ENCODE measurements around the gene NDUFV1. TPM values are rescaled to one million over a fixed set of nuclear protein-coding genes. Genes with fewer than 3 reads are reported as not detected.
"Not testable (repeated sequence)": the region's sequence is repeated elsewhere in the genome, so short reads cannot be mapped to it uniquely, and the experiment has no call there.

Gene NDUFV1
- total and polyA plus RNA-seq, 2 experiments from 2014 or later, result 136 to 168 TPM

DNA sequence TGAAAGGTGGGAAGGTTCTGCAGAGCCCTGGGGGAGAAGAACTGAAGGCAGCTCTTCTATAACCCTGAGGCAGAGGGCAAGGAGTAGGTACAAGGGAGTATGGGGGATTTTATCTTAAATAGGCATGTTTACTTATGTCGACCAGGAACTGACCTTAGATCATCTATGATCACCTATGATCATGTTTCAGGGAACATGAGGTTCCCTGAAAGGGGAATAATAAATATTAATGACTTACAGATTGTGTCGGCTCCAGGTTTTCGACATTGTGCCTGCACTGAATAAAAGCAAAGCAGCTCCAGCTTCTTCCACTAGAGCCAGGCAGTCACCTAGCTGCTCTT lies 13.2 kb upstream of the NDUFV1 start:
- H3K9ac ChIP-seq, result no peak overlapping the region
- no peak overlapping the region for H3K4me3 ChIP-seq
- no peaks in the 10 kb centered on the region for H3K79me2 ChIP-seq (ENCODE audit: insufficient read depth)
- in situ Hi-C loops (cut with MboI), result no loop called here
- 0 out of 2 replicates have a peak, but pooled peaks cover 6% of the 10 kb centered on the region for H3K27me3 ChIP-seq (replicated peaks; ENCODE audit: insufficient read depth)
- H3K4me1 ChIP-seq (ENCODE audit: insufficient read depth), result no peaks in the 10 kb centered on the region
- no peak overlapping the region for H3K27ac ChIP-seq
- no peak overlapping the region for H2AFZ ChIP-seq
- no peaks in the 10 kb centered on the region for H3K9me2 ChIP-seq (ENCODE audit: insufficient read depth)
- no peak overlapping the region for H3K4me2 ChIP-seq (ENCODE audit: unreplicated experiment)
- no peak for DNase-seq
- no peaks in the 10 kb centered on the region for H4K20me1 ChIP-seq (ENCODE audit: insufficient read depth)
- TF ChIP-seq EZH2 (IDR thresholded peaks at IDR 0.05; ENCODE audit: insufficient read depth, poor library complexity, severe bottlenecking) (no peak), EZH2phosphoT487 (IDR thresholded peaks at IDR 0.05; ENCODE audit: insufficient read depth, low read depth) (no peak)
- 17 to 19% methylated on average over 3 of the region's 3 CpGs for WGBS, 2 experiments (ENCODE audit: low coverage in 1 of 2, low lambda C conversion rate in 2 of 2, missing lambda C conversion rate in 2 of 2)
- no peaks in the 10 kb centered on the region for H3K36me3 ChIP-seq (ENCODE audit: low read depth)
- no peaks in the 10 kb centered on the region for H3K9me3 ChIP-seq (ENCODE audit: low read depth)
- peaks cover 5% of the 10 kb centered on the region; the same call in 1 of the 2 replicates for H3F3A ChIP-seq (ENCODE audit: insufficient read depth)

DNA sequence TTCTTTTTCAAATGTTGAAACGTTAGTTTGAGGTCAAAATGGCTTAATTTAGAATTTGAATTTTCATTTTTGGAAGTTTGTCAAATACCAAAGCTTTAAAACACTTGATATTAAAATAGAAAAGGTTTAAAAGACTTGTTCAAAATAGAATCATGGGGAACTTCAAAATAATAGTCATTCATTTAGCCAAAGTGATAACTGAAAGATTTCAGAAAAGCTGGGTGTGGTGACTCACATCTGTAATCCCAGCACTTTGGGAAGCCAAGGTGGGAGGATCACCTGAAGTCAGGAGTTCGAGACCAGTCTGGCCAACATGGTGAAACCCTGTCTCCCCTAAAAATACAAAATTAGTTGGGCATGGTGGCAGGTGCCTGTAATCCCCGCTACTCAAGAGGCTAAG lies 12.3 kb upstream of the NDUFV1 start:
- Histone ChIP-seq H4K20me1 (ENCODE audit: insufficient read depth) (no peaks in the 10 kb centered on the region), H3K27me3 (replicated peaks; ENCODE audit: insufficient read depth) (peaks cover 12% of the 10 kb centered on the region; the same call in 1 of the 2 replicates), H3K4me1 (ENCODE audit: insufficient read depth) (no peaks in the 10 kb centered on the region), H3K27ac (no peak overlapping the region), H3K36me3 (ENCODE audit: low read depth) (no peaks in the 10 kb centered on the region), H3K9me3 (ENCODE audit: low read depth) (no peaks in the 10 kb centered on the region), H3K9me2 (ENCODE audit: insufficient read depth) (no peaks in the 10 kb centered on the region), H3K9ac (no peak overlapping the region), H3F3A (ENCODE audit: insufficient read depth) (peaks cover 2% of the 10 kb centered on the region; the same call in 1 of the 2 replicates), H3K4me3 (no peak overlapping the region), H2AFZ (no peak overlapping the region), H3K79me2 (ENCODE audit: insufficient read depth) (no peaks in the 10 kb centered on the region), H3K4me2 (ENCODE audit: unreplicated experiment) (no peak overlapping the region)
- TF ChIP-seq EZH2phosphoT487 (IDR thresholded peaks at IDR 0.05; ENCODE audit: insufficient read depth, low read depth), result no peak
- no peak for TF ChIP-seq EZH2 (IDR thresholded peaks at IDR 0.05; ENCODE audit: insufficient read depth, poor library complexity, severe bottlenecking)
- DNase-seq, result no peak
- 56 to 59% methylated on average over 3 of the region's 3 CpGs for WGBS, 2 experiments (ENCODE audit: low coverage in 1 of 2, low lambda C conversion rate in 2 of 2, missing lambda C conversion rate in 2 of 2)
- in situ Hi-C loops (cut with MboI), result no loop called here

DNA sequence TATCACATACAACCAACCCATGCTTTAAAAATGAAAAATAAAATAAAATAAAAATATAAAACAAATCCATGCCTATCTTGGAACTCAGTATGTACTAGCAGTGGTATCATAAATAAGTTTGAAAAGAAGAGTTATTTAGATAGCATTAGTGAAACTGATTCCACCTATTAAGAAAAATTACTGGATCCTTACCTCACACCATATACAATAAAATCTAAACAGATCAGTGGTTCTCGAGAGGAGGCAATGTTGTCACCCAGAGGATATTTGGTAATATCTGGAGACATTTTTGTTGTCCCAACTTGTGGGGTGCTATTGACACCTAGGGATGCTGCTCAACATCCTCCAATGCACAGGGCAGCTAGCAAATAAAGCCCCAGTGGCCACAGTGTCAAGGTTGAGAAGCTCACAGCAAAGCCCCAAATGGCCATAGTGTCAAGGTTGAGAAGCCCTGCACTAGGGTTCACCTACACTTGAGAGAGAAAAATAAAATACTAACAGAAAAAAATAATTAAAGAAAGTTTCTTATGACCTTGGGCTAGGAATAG lies 9.9 kb upstream of the NDUFV1 start:
- Histone ChIP-seq H3K9me2 (ENCODE audit: insufficient read depth) (no peaks in the 10 kb centered on the region), H3K4me2 (ENCODE audit: unreplicated experiment) (no peak overlapping the region), H2AFZ (no peak overlapping the region), H3K4me1 (ENCODE audit: insufficient read depth) (no peaks in the 10 kb centered on the region), H3K79me2 (ENCODE audit: insufficient read depth) (no peaks in the 10 kb centered on the region), H3K27me3 (replicated peaks; ENCODE audit: insufficient read depth) (peaks cover 21% of the 10 kb centered on the region), H3K9ac (no peak overlapping the region), H3K27ac (no peak overlapping the region), H3K9me3 (ENCODE audit: low read depth) (no peaks in the 10 kb centered on the region), H3F3A (ENCODE audit: insufficient read depth) (no peaks in the 10 kb centered on the region), H3K4me3 (no peak overlapping the region), H4K20me1 (ENCODE audit: insufficient read depth) (no peaks in the 10 kb centered on the region), H3K36me3 (ENCODE audit: low read depth) (no peaks in the 10 kb centered on the region)
- TF ChIP-seq EZH2phosphoT487 (IDR thresholded peaks at IDR 0.05; ENCODE audit: insufficient read depth, low read depth), result no peak
- TF ChIP-seq EZH2 (IDR thresholded peaks at IDR 0.05; ENCODE audit: insufficient read depth, poor library complexity, severe bottlenecking), result no peak
- in situ Hi-C loops (cut with MboI), result no loop called here
- WGBS, 2 experiments (ENCODE audit: low coverage in 1 of 2, low lambda C conversion rate in 2 of 2, missing lambda C conversion rate in 2 of 2), result 19 to 35% methylated on average over 1 of the region's 1 CpG
- DNase-seq, result no peak

DNA sequence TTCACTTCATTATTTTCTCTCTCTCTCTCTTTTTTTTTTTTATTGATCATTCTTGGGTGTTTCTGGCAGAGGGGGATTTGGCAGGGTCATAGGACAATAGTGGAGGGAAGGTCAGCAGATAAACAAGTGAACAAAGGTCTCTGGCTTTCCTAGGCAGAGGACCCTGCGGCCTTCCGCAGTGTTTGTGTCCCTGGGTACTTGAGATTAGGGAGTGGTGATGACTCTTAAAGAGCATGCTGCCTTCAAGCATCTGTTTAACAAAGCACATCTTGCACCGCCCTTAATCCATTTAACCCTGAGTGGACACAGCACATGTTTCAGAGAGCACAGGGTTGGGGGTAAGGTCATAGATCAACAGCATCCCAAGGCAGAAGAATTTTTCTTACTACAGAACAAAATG lies 9.3 kb upstream of the NDUFV1 start:
- in situ Hi-C loops (cut with MboI); H3K4me2 ChIP-seq (ENCODE audit: unreplicated experiment); H3K4me1 ChIP-seq (ENCODE audit: insufficient read depth); H3F3A ChIP-seq (ENCODE audit: insufficient read depth); H3K4me3 ChIP-seq; DNase-seq; H2AFZ ChIP-seq; H3K36me3 ChIP-seq (ENCODE audit: low read depth); H3K9me3 ChIP-seq (ENCODE audit: low read depth); H3K79me2 ChIP-seq (ENCODE audit: insufficient read depth); H3K9ac ChIP-seq; H4K20me1 ChIP-seq (ENCODE audit: insufficient read depth); H3K9me2 ChIP-seq (ENCODE audit: insufficient read depth); H3K27ac ChIP-seq: not testable (repeated sequence)
- H3K27me3 ChIP-seq (replicated peaks; ENCODE audit: insufficient read depth), result peaks cover 21% of the 10 kb centered on the region
- no CpG with 5 or more reads among the region's 3 CpGs for WGBS, 2 experiments (ENCODE audit: low coverage in 1 of 2, low lambda C conversion rate in 2 of 2, missing lambda C conversion rate in 2 of 2)

DNA sequence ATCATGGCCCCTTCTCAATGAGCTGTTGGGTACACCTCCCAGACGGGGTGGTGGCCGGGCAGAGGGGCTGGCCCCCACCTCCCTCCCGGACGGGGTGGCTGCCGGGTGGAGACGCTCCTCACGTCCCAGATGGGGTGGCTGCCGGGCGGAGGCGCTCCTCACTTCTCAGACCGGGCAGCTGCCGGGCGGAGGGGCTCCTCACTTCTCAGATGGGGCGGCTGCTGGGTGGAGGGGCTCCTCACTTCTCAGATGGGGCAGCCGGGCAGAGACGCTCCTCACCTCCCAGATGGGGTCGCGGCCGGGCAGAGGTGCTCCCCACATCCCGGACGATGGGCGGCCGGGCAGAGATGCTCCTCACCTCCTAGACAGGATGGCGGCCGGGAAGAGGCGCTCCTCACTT lies 8.8 kb upstream of the NDUFV1 start:
- H3K9ac ChIP-seq; H3K27ac ChIP-seq; H3K36me3 ChIP-seq (ENCODE audit: low read depth); H3K4me1 ChIP-seq (ENCODE audit: insufficient read depth); H3F3A ChIP-seq (ENCODE audit: insufficient read depth); H3K9me2 ChIP-seq (ENCODE audit: insufficient read depth); H3K79me2 ChIP-seq (ENCODE audit: insufficient read depth); in situ Hi-C loops (cut with MboI); H4K20me1 ChIP-seq (ENCODE audit: insufficient read depth); H3K4me2 ChIP-seq (ENCODE audit: unreplicated experiment); DNase-seq; H3K9me3 ChIP-seq (ENCODE audit: low read depth); H2AFZ ChIP-seq; H3K4me3 ChIP-seq: not testable (repeated sequence)
- WGBS, 2 experiments (ENCODE audit: low coverage in 1 of 2, low lambda C conversion rate in 2 of 2, missing lambda C conversion rate in 2 of 2), result 62 to 72% methylated on average over 14 to 25 of the region's 26 CpGs
- H3K27me3 ChIP-seq (replicated peaks; ENCODE audit: insufficient read depth), result peaks cover 21% of the 10 kb centered on the region

Measured in GM23248 (cell line).